ENCODE data around the gene SPTLC1. TPM values are rescaled to one million over a fixed set of nuclear protein-coding genes. Genes with fewer than 3 reads are reported as not detected.
"Not testable (repeated sequence)": the region's sequence is repeated elsewhere in the genome, so short reads cannot be mapped to it uniquely, and the experiment has no call there.

SPTLC1 gene
- total RNA-seq, 1 experiment from 2014 or later: 68.0 TPM

- ChIA-PET CTCF (interaction anchor here (0.5 to 0.6 kb wide), 2 partner anchors 151 to 389 kb away, joined by 3 read pairs; no protein-coding TSS in a partner anchor), POLR2A (interaction anchor here (0.7 kb wide), 1 partner anchor 105 kb away, joined by 3 read pairs; no protein-coding TSS in a partner anchor)
- no peak overlapping the region for H3K4me3 Mint-ChIP-seq (ENCODE audit: unreplicated experiment)
- peaks cover 42% of the 10 kb centered on the region for H3K27me3 Mint-ChIP-seq (ENCODE audit: insufficient read depth, unreplicated experiment)
- H3K27ac Mint-ChIP-seq (ENCODE audit: low read depth, unreplicated experiment): no peak overlapping the region
- peaks cover 5% of the 10 kb centered on the region for H3K36me3 Mint-ChIP-seq (ENCODE audit: insufficient read depth, unreplicated experiment)
- H3K9me3 Mint-ChIP-seq (ENCODE audit: unreplicated experiment): no peaks in the 10 kb centered on the region
- H3K4me1 Mint-ChIP-seq (ENCODE audit: insufficient read depth, unreplicated experiment): peaks cover 5% of the 10 kb centered on the region
- no TSS peak for BruUV-seq (replicated peaks)
- TF ChIP-seq CTCF (IDR thresholded peaks at IDR 0.05; ENCODE audit: unreplicated experiment): no peak
- intact Hi-C loops (cut with micrococcal nuclease): loop anchor here (10.0 kb wide), 1 partner anchor 245 kb away; no protein-coding TSS in a partner anchor
- no peak for DNase-seq (ENCODE audit: unreplicated experiment)
Observed at GRCh38 chr9:92019658-92020057, 95.6 kb downstream of the SPTLC1 start.

- no TSS peak for BruUV-seq (replicated peaks)
- ChIA-PET CTCF (no interaction called here), POLR2A (interaction anchor here (0.6 kb wide), 1 partner anchor 909 kb away, joined by 3 read pairs; no protein-coding TSS in a partner anchor)
- intact Hi-C loops (cut with micrococcal nuclease): no loop called here
- Mint-ChIP-seq H3K27me3 (ENCODE audit: insufficient read depth, unreplicated experiment) (peaks cover 19% of the 10 kb centered on the region), H3K4me1 (ENCODE audit: insufficient read depth, unreplicated experiment) (no peaks in the 10 kb centered on the region), H3K36me3 (ENCODE audit: insufficient read depth, unreplicated experiment) (no peaks in the 10 kb centered on the region), H3K9me3 (ENCODE audit: unreplicated experiment) (no peaks in the 10 kb centered on the region), H3K27ac (ENCODE audit: low read depth, unreplicated experiment) (no peak overlapping the region), H3K4me3 (ENCODE audit: unreplicated experiment) (no peak overlapping the region)
- DNase-seq (ENCODE audit: unreplicated experiment): peak; percentile 20
- no peak for TF ChIP-seq CTCF (IDR thresholded peaks at IDR 0.05; ENCODE audit: unreplicated experiment)
Observed at GRCh38 chr9:92010705-92011536, 104.3 kb downstream of the SPTLC1 start.

DNA sequence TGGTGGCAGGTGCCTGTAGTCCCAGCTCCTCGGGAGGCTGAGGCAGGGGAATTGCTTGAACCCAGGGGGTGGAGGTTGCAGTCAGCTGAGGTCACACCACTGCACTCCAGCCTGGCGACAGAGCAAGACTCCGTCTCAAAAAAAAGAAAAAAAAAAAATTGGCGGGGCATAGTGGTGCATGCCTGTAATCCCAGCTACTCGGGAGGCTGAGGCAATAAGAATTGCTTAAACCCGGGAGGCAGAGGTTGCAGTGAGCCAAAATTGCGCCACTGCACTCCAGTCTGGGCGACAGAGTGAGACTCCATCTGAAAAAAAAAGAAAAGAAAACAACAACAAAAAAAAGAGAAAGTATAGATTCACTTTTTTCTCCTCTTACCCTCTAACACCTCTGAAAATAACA, 105.0 kb downstream of the SPTLC1 start:
- BruUV-seq (replicated peaks); H3K4me1 Mint-ChIP-seq (ENCODE audit: insufficient read depth, unreplicated experiment); H3K9me3 Mint-ChIP-seq (ENCODE audit: unreplicated experiment); CTCF ChIA-PET; H3K27ac Mint-ChIP-seq (ENCODE audit: low read depth, unreplicated experiment); H3K4me3 Mint-ChIP-seq (ENCODE audit: unreplicated experiment); intact Hi-C loops (cut with micrococcal nuclease); H3K36me3 Mint-ChIP-seq (ENCODE audit: insufficient read depth, unreplicated experiment): not testable (repeated sequence)
- peaks cover 19% of the 10 kb centered on the region for H3K27me3 Mint-ChIP-seq (ENCODE audit: insufficient read depth, unreplicated experiment)
- DNase-seq (ENCODE audit: unreplicated experiment): peak; percentile 48
- POLR2A ChIA-PET: interaction anchor here (0.6 kb wide), 1 partner anchor 10 kb away, joined by 3 read pairs; no protein-coding TSS in a partner anchor

GRCh38 chr9:92008041-92008440, 107.2 kb downstream of the SPTLC1 start:
- no TSS peak for BruUV-seq (replicated peaks)
- POLR2A ChIA-PET: no interaction called here

More at GRCh38 chr9:92008041-92008440, 107.2 kb downstream of the SPTLC1 start:
- Mint-ChIP-seq H3K9me3 (ENCODE audit: unreplicated experiment) (no peaks in the 10 kb centered on the region), H3K27ac (ENCODE audit: low read depth, unreplicated experiment) (no peak overlapping the region), H3K4me1 (ENCODE audit: insufficient read depth, unreplicated experiment) (no peaks in the 10 kb centered on the region), H3K27me3 (ENCODE audit: insufficient read depth, unreplicated experiment) (peaks cover 3% of the 10 kb centered on the region), H3K4me3 (ENCODE audit: unreplicated experiment) (no peak overlapping the region), H3K36me3 (ENCODE audit: insufficient read depth, unreplicated experiment) (no peaks in the 10 kb centered on the region)
- intact Hi-C loops (cut with micrococcal nuclease): no loop called here
- no peak for DNase-seq (ENCODE audit: unreplicated experiment)
- CTCF ChIA-PET: no interaction called here
- TF ChIP-seq CTCF (IDR thresholded peaks at IDR 0.05; ENCODE audit: unreplicated experiment): no peak

Data from MCF 10A (cell line).